ENCODE data around the gene CACNG5.

The CACNG5 gene, protein sequence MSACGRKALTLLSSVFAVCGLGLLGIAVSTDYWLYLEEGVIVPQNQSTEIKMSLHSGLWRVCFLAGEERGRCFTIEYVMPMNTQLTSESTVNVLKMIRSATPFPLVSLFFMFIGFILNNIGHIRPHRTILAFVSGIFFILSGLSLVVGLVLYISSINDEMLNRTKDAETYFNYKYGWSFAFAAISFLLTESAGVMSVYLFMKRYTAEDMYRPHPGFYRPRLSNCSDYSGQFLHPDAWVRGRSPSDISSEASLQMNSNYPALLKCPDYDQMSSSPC

DNA sequence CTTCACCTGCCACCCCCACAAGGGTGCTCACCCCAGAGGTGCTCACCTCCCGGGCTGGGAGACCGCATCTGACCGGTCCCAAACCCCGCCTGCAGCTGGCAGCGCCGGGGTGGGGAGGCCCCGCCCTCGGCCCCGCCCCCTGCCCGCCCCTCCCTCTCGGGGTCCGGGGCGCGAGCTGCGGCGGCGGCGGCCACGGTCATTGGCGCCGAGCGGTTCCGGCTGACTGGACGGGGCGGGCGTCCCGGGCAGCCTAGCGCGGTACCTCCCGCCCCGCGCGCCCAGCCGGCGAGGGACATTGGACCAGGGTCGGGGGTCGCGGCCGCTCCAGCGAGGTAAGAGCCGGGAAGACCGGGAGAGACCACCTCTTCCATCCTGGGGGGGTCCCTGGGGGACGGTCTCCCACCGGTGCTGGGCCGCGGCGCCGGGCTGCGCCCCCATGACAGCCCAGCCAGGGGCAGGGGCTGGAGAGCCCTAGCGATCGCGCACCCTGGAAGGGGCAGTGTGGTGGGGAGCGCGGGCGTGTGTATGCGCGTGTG lies at the start of gene CACNG5:
TSS of gene CACNG5 (plus strand) at position 199 of the 536 bp plus-strand sequence. CDS start 42,216 bp downstream, outside the sequence.
- peak; percentile 40 for DNase-seq (ENCODE audit: low spot score)

- DNase-seq (ENCODE audit: low spot score), result no peak
Measured at GRCh38 chr17:66786107-66786506, 48.8 kb upstream of the CACNG5 start.

GRCh38 chr17:66787914-66788313 lies 47.0 kb upstream of the CACNG5 start:
- no peak for DNase-seq (ENCODE audit: low spot score)

DNA sequence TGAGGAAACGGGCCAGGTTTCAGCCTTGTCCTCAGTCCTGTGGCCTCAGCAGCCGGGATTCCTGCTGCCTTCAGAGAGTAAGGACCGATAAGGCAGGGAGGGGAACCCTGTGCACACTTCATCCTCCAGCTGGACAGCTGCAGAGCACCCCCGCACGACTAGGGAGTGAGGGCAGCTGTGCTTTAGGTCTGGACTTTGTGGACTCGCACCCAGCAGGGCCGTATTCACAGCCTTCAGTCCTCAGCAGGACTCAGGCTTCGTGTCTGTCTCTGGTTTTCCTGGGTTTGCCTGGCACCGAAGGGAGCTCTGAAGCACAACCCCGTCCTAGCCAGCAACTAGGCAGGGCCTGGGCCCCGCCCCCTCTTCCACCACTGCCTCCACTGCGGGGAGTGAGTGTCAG lies 45.8 kb upstream of the CACNG5 start:
- DNase-seq (ENCODE audit: low spot score), result no peak

DNA sequence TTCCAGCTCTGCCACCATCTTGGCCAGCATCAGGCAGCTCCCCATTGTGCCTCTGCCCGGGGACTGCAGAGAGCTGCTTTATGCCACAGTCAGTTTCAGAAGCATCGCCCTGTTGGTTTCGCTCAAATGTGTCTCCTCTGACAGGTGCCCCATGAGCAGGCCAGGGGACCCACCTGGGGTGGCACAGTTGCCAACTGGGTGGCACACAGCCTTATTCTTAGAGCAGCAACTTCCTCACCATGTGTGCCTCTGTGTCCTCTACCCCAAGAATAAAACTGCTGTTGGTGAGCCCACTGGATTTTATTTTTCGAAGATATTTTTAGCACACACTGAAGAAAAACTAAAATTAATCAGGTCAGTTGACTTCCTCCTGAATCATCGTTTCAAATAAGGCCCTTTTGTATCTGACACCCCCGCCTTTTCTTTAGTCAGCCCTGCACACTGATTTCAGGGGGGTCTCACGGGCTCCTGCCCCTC lies 44.9 kb upstream of the CACNG5 start:
- no peak for DNase-seq (ENCODE audit: low spot score)

DNA sequence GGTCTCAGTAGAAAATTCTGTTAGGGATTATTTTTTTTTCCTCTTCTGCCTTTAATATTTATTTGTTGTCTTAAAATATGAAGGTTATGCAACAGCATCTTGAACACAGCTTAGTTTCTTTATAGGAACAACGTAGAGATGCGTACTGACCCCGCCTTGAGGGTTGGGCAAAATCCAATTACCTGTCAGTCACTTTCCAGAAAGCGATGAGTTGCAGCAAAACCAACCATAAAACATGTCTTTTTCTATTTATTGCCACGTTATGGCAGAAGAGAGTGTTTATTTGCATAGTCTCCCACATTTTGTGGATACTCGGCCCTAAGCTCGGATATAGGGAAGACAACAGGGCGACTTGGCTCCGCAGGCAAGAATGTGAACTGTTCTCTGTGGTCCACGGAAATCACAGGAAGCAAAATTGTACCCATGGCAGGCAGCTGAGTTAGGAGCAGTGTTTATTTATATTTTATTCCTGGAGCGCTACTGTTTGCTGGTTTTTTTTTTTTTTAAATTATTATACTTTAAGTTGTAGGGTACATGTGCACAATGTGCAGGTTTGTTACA lies 44.3 kb upstream of the CACNG5 start:
- no peak for DNase-seq (ENCODE audit: low spot score)

DNA sequence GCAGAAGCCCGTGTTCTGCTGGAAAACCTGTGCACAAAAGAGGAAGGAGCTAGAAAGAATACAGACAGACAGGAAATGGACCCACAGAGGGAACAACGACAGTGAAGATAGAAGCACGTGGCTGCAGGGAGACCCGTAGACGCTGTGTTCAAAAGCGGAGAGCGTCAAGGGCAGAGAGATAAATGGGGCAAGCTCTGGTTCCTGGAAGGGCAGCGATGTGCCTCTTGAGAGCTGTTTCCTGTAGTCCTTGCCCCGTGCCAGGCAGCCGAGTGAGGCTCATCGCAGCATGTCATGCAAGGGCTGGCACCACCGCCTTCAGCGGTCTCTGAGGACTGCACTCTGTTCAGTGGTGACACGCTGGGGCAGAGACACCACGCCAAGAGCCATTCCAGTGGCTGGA lies 43.6 kb upstream of the CACNG5 start:
- DNase-seq (ENCODE audit: low spot score), result no peak

GRCh38 chr17:66793814-66794213 lies 41.1 kb upstream of the CACNG5 start:
- DNase-seq (ENCODE audit: low spot score), result no peak

DNA sequence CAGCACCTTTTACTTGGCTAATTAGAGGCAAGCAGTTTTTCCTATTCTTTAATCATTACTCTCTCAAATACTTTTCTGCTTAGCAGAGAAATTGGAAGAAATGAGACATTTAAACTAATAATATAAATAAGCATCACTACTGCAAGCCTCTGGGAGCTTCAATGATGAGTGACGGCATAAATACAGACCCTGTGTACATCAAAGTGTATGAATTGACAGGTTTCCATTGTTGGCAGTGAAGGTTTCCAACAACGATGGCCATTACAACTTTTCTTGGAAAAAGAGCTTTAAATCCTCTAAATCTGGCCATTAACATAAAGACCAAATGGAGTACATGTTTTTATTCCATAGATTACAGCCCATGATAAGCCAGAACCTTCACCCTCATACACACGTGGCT lies 39.4 kb upstream of the CACNG5 start:
- DNase-seq (ENCODE audit: low spot score), result no peak

- no peak for DNase-seq (ENCODE audit: low spot score)
Measured at GRCh38 chr17:66799849-66800537, 34.9 kb upstream of the CACNG5 start.

- no peak for DNase-seq (ENCODE audit: low spot score)
Measured at GRCh38 chr17:66803474-66803951, 31.4 kb upstream of the CACNG5 start.

DNA sequence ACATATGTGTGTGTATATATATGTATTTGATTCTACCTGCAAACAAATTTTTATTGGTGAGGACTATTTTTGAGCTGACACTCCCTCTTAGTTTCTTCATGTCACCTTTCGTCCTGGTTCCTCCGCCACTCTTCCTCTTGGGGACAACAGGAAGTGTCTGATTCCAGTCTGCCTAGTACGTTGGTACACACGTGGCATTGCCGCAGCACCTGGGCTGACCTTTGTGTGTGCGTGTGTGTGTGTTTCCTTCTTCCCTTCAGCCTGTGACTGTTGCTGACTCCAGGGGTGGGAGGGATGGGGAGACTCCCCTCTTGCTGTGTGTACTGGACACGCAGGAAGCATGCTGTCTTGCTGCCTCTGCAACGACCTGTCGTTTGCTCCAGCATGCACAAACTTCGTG lies 29.4 kb upstream of the CACNG5 start:
- DNase-seq (ENCODE audit: low spot score), result no peak

GRCh38 chr17:66807182-66807581 lies 27.7 kb upstream of the CACNG5 start:
- no peak for DNase-seq (ENCODE audit: low spot score)

GRCh38 chr17:66809408-66809807 lies 25.5 kb upstream of the CACNG5 start:
- no peak for DNase-seq (ENCODE audit: low spot score)

GRCh38 chr17:66810951-66811682 lies 23.8 kb upstream of the CACNG5 start:
- no peak for DNase-seq (ENCODE audit: low spot score)

DNA sequence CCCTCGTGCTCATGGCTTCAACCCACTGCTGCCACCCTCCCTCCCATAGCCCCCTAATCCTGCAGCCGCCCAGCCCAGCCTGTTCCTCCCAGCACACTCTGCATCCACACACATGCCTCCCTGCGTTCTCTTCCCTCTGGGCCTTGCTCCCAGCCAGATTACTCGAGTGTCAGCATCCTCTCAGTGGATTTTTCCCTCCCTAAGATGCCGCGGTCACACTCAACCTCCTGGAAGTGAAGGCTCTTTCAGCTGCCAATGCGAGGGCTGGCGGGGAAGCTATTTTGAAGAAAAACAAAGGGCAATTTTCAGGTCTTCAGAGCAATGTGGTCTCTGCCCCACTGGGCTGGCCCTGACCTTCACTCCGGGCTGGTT lies 23.2 kb upstream of the CACNG5 start:
- DNase-seq (ENCODE audit: low spot score), result no peak

DNA sequence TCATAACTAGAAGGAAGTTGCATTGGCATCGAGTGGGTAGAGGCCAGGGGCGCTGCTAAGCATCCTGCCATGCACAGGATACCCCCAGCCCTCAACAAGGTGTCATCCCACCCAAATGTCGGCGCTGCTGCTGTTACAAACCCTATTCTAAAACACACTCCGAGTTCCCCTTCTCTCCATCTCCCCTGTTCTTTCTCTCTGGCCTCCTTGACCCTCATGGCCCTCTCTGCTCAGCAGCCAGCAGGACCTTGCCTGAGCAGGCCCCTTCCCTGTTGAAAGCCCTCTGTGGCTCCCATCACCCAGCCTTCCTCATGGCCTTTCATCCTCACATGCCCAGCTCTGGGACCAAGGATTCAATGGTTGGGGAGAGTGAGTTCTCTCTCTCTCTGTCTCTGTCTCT lies 22.3 kb upstream of the CACNG5 start:
- DNase-seq (ENCODE audit: low spot score), result no peak

- no peak for DNase-seq (ENCODE audit: low spot score)
Measured at GRCh38 chr17:66813296-66813695, 21.6 kb upstream of the CACNG5 start.

DNA sequence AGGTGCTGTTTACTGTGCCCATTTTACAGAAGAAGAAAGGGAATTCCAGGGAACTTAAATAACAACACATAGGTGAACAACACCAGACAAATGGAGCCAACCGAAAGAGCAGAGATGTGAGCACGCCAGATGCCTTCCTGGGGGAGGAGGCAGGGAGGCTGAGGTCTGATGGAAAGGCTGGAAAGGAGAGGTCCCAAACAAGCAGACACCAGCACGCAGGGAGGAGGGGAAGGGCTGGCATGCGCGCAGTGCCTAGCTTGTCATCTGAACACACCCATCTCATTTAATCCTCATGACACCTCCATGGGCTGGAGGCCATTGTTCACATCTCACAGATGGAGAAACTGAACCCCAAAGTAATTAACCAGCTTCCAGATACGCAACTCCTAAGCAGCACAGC lies 20.9 kb upstream of the CACNG5 start:
- DNase-seq (ENCODE audit: low spot score), result no peak

DNA sequence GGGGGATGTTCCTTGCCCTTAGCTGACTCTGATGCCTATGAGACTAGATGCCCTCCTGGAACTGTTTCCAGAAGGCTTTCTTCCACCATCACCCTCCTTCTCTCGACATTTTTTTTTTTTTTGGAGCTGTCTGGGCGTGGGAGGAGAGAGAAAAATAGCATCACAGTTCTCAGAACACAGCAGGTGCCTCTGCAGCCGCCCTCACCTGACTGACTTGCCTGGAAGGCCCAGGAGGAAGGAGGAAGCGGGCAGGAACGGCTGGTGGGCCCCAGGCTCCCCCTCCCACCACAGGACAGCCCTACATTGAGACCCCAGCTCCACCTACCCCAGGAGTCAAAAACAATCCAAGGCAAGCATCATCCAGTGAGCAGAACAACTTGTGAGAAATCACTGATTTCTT lies 20.3 kb upstream of the CACNG5 start:
- no peak for DNase-seq (ENCODE audit: low spot score)

DNA sequence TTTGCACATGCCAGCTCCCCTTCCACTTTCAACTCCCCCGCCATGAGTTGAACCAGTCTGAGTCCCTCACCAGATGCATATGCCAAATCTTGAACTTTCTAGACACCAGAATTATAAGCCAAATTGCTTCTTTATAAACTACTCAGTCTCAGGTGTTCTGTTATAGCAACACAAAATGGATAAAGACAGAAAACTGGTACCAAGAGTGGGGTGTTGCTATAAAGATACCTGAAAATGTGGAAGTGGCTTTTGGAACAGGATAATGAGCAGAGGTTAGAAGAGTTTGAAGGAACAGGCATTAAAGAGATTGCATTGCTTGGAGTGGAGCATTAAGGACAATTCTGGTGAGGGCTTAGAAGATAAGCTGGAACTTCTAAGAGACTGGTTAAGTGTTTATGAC lies 17.2 kb upstream of the CACNG5 start:
- no peak for DNase-seq (ENCODE audit: low spot score)

DNA sequence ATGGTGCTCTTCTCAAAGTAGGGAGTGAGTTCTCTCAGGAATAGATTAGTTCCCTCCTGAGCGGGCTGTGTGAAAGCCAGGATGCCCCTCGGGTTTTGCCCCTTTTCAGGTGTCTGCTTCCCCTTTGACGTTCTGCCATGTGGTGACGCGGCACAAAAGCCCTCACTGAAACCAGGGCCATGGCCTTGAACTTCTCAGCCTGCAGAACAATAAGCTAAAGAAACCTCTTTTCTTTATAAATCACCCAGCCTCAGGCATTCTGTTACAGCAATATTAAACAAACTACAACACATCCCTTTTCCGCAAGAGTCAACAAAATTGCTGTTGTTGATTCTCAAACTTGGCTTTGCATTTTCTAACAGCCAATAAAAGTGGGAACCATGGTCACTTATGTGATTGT lies 15.5 kb upstream of the CACNG5 start:
- DNase-seq (ENCODE audit: low spot score), result no peak
